NCI-H2029 (cell line): Measurements from ENCODE around the gene NPM3.
"Not testable (repeated sequence)": the region's sequence is repeated elsewhere in the genome, so short reads cannot be mapped to it uniquely, and the experiment has no call there.

Experiments
- DNase-seq: peaks from one replicate; lab custom pipeline; 2025; lab: John Stamatoyannopoulos, UW

The NPM3 gene

GRCh38 chr10:101803511-101803910, 20.3 kb upstream of the NPM3 start:
- no peak for DNase-seq

GRCh38 chr10:101797403-101798059, 14.3 kb upstream of the NPM3 start:
- DNase-seq = no peak

GRCh38 chr10:101793526-101793925, 10.3 kb upstream of the NPM3 start:
- no peak for DNase-seq

- no peak for DNase-seq
These were observed 6.4 kb upstream of the NPM3 start for GRCh38 chr10:101789686-101790085.

GRCh38 chr10:101789231-101789630, 6.0 kb upstream of the NPM3 start:
- DNase-seq = not testable (repeated sequence)

GRCh38 chr10:101785801-101786200, 2.6 kb upstream of the NPM3 start:
- DNase-seq = no peak

GRCh38 chr10:101784558-101784957, 1.3 kb upstream of the NPM3 start:
- DNase-seq = no peak

- DNase-seq = no peak
These were observed 481 bp upstream of the NPM3 start for GRCh38 chr10:101783736-101784118.

- DNase-seq = no peak
These were observed 1.0 kb downstream of the NPM3 start for GRCh38 chr10:101781984-101782810.

- no peak for DNase-seq
These were observed 1.6 kb downstream of the NPM3 start for GRCh38 chr10:101781655-101781983.

- peak; percentile 3 for DNase-seq
These were observed 2.2 kb downstream of the NPM3 start for GRCh38 chr10:101780818-101781654.

GRCh38 chr10:101780187-101780817, 2.9 kb downstream of the NPM3 start:
- no peak for DNase-seq

- DNase-seq = peak; percentile 7
These were observed 3.6 kb downstream of the NPM3 start for GRCh38 chr10:101779544-101780186.

- DNase-seq = peak; percentile 15
These were observed 4.3 kb downstream of the NPM3 start for GRCh38 chr10:101778781-101779543.

- DNase-seq = no peak
These were observed 5.0 kb downstream of the NPM3 start for GRCh38 chr10:101778151-101778780.

GRCh38 chr10:101777619-101778145, 5.6 kb downstream of the NPM3 start:
- DNase-seq = peak; percentile 2

- DNase-seq = no peak
These were observed 7.0 kb downstream of the NPM3 start for GRCh38 chr10:101776161-101776817.

GRCh38 chr10:101775273-101776160, 7.7 kb downstream of the NPM3 start, which contains the start of gene FGF8:
FGF8 (minus strand) TSS chr10:101776114; CDS start chr10:101775900, 214 bp downstream.
- DNase-seq = no peak
